ENCODE data around the gene AKAP6.

Gene AKAP6

GRCh38 chr14:32330351-32331111, 1.4 kb downstream of the AKAP6 start:
- no peak for DNase-seq

DNA sequence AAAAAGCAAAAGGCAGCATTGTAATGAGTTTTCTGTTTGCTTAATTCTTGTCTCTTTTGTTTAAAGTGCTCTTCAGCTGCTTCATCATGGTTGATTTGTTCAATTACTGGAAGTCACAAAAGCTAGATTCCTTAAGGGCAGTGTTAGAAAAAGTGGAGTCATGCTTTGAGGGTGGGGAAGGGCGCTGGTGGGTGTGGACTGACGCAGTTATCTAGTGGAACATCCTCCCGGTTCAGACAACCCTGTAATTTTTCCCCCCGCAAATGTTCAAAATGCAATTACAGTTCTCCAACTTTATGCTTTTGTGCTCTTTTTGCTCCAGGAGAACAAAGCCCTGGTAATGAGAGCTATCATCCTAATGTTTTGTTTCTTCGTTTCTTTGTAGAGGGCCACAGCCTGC, 2.1 kb downstream of the AKAP6 start:
- DNase-seq, result no peak

- no peak for DNase-seq
Measured at GRCh38 chr14:32332415-32333316, 3.6 kb downstream of the AKAP6 start.

DNA sequence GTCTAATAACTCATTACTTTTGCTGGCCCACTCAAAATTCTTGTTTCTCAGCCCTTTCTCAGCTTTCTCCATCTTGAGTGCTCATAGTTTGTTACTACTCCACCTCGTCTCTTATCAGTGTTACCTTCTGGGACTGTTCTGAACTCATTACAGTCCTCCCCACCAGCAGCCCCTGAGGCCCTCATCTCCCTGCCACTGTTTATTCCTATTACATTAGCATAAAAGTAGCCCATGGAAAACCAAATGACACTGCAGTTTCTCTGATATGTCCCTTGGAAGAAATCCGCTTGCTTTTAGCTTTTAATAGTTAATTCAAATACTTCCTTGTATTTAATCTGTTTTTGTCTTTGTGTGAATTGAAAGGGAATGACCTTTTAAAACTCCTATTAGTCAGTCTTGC, 7.6 kb downstream of the AKAP6 start:
- no peak for DNase-seq

DNA sequence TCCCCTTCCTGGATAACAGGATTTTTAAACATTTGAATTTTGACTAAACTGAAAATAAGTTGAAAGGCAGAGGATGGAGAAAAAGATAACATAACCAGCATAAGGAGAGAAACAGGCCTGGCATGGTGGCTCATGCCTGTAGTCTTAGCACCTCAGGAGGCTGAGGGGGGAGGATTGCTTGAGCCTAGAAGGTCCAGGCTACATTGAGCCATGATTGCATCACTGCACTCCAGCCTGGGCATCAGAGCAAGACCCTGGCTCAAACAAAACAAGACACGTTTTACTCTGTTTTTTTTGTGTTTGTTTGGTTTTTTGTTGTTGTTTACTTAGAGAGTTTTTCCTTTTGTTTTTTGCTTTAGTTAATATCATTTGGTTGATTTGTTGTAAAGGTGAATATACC, 8.7 kb downstream of the AKAP6 start:
- no peak for DNase-seq

- DNase-seq, result no peak
Measured at GRCh38 chr14:32339188-32339587, 10.1 kb downstream of the AKAP6 start.

GRCh38 chr14:32341947-32342846, 13.1 kb downstream of the AKAP6 start:
- no peak for DNase-seq

DNA sequence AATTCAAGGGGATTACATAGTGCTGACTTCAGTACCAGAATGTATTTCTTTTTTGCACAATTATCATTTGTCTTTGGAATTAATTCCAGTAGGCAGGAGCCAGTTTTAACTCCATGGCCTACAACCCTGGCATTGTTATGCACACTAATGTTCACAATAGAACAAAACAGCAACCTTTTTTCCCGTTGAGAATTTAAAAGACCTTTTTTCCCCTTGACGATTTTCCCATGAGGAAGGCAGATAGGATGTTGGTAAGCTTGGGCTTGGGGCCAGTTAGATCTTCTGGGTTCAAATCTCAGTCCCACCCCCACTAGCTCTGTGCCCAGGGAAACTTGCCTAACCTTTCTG, 13.7 kb downstream of the AKAP6 start:
- DNase-seq, result no peak

- DNase-seq, result no peak
Measured at GRCh38 chr14:32343926-32344430, 14.9 kb downstream of the AKAP6 start.

- DNase-seq, result no peak
Measured at GRCh38 chr14:32345311-32345791, 16.3 kb downstream of the AKAP6 start.

GRCh38 chr14:32349322-32349721, 20.2 kb downstream of the AKAP6 start:
- no peak for DNase-seq

DNA sequence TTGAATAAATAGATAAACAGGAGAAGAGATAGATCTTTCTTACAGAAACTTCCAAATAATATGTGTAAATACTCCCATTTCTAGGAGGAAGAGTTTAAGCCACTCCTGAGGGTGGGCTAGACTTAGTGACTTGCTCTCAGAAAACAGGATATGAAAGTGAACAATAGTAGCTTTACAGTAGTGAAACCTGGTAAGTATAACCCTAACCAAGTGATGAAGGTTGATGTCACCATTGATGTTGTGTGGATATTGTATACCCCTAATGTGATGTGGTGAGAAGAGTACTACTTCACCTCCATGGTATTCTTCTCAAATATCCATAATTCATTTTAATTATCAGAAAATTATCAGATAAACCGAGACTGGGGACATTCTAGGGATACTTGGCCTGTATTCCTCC, 20.9 kb downstream of the AKAP6 start:
- DNase-seq, result no peak

- no peak for DNase-seq
Measured at GRCh38 chr14:32352631-32353030, 23.5 kb downstream of the AKAP6 start.

DNA sequence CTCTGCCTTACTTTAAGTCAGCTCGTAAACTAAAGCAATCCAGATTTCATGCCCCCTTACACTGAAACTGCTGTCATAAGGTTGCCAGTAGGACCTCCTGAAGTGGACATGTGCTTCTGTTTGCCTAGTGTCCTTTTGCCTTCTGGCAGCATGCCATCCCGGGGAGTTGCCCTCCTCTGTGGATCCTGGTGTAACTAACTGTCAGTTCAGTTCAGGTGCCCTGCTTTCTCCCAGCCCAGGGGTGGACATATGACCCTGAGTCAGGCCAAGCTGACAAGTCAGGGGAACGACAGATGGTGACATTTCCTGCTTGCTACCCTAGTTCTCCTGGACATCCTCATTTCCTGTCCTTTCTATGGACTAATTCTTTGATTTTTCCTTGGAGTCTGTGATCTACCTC, 25.6 kb downstream of the AKAP6 start:
- DNase-seq, result no peak

DNA sequence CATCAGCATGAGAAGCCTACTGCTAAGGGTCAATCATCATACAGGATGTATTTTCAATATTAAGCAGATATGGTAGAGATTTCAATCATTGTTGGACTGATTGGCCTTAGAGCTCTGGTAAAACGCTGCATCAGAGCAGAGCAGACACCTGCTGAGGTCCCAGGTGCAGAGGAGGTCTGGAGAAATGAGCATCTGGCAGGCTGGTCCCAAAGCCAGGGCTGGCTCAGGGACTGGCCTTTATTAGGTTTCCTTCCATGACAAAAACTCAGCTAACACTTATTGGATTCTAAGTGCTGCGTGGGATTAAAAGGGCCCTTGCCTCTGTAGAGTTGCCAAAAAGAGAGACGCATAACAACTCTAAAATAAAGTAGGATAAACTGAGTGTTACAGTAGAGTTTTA, 29.7 kb downstream of the AKAP6 start:
- no peak for DNase-seq

GRCh38 chr14:32361674-32362073, 32.6 kb downstream of the AKAP6 start:
- DNase-seq, result no peak

GRCh38 chr14:32363761-32364160, 34.7 kb downstream of the AKAP6 start:
- no peak for DNase-seq

DNA sequence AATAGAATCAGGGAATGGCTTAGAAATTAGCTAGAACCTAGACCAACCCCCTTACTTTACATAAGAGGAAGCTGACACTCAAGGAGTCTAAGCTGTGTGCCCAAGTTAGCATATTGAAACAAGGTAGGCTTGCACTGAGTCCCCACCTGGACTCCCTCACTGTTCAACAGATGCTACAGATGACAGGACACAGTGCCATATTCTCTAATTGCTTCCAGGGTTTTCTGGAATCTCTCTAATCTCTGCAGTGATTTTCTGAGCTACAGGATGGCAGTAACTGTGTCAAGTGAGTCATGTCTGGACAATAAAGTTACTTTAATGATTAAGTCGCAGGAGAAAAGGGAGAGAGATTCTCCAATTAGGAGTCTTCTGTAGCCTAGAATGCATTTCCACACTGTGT, 35.8 kb downstream of the AKAP6 start:
- no peak for DNase-seq

DNA sequence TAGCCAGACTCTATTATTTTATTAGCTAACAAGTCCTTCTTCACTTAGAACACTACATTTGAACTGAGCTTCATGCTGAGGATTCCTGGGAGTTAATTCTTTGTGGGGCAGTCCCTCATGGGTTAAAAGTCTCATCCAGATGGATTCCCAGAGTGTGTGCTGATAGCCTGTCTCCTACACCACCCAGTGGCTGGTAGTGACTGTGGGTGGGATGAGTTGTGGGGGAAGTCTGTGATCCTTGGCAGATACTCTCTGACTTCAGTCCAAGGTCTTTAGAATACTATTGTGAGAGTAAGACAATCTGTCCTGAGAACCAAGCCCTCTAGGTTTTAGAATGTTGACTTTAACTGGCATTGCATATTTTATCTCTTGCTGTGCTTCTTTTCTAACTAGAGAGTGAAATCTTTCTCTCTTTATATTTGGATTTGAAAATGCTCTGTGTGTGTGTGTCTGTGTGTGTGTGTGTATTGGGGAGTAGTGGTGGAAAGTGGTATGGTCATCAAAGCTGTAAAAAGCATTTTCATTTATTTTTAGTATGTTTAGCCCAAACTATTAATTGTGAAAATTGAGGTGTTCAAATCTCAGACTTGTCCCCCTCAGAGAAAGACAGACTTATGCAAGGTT, 37.3 kb downstream of the AKAP6 start:
- no peak for DNase-seq

GRCh38 chr14:32366986-32367385, 37.9 kb downstream of the AKAP6 start:
- no peak for DNase-seq

GRCh38 chr14:32367516-32367915, 38.4 kb downstream of the AKAP6 start:
- no peak for DNase-seq

GRCh38 chr14:32368107-32368506, 39.0 kb downstream of the AKAP6 start:
- no peak for DNase-seq

Data from cerebellar nuclear complex (tissue), 1 donor.